Right hindlimb (tissue), 1 donor: Measurements from ENCODE around the gene TXNDC2.
"Not testable (repeated sequence)": the region's sequence is repeated elsewhere in the genome, so short reads cannot be mapped to it uniquely, and the experiment has no call there.

Experiments
- DNase-seq: peaks from one replicate; pipeline ENCODE4 v3.0.0-alpha.2; 2018

Gene TXNDC2

GRCh38 chr18:9886005-9886348 lies 204 bp downstream of the TXNDC2 start:
- no peak for DNase-seq

- DNase-seq: no peak
Measured at GRCh38 chr18:9887992-9888391, 2.2 kb downstream of the TXNDC2 start.

GRCh38 chr18:9890196-9890595 lies 4.4 kb downstream of the TXNDC2 start:
- DNase-seq: no peak

GRCh38 chr18:9890957-9891356 lies 5.2 kb downstream of the TXNDC2 start:
- no peak for DNase-seq

- DNase-seq: not testable (repeated sequence)
Measured at GRCh38 chr18:9891515-9891914, 5.7 kb downstream of the TXNDC2 start.

GRCh38 chr18:9894454-9895068 lies 8.8 kb downstream of the TXNDC2 start:
- DNase-seq: no peak

- no peak for DNase-seq
Measured at GRCh38 chr18:9897129-9897528, 11.4 kb downstream of the TXNDC2 start.

- not testable (repeated sequence) for DNase-seq
Measured at GRCh38 chr18:9897787-9898291, 12.1 kb downstream of the TXNDC2 start.

- no peak for DNase-seq
Measured at GRCh38 chr18:9898792-9899549, 13.2 kb downstream of the TXNDC2 start.

- not testable (repeated sequence) for DNase-seq
Measured at GRCh38 chr18:9899550-9899930, 13.8 kb downstream of the TXNDC2 start.

GRCh38 chr18:9900699-9901098 lies 14.9 kb downstream of the TXNDC2 start:
- no peak for DNase-seq

GRCh38 chr18:9901377-9901776 lies 15.6 kb downstream of the TXNDC2 start:
- DNase-seq: no peak

GRCh38 chr18:9902264-9902663 lies 16.5 kb downstream of the TXNDC2 start:
- DNase-seq: not testable (repeated sequence)

- DNase-seq: no peak
Measured at GRCh38 chr18:9902832-9903231, 17.1 kb downstream of the TXNDC2 start.

- no peak for DNase-seq
Measured at GRCh38 chr18:9905401-9905922, 19.7 kb downstream of the TXNDC2 start.

GRCh38 chr18:9906481-9906880 lies 20.7 kb downstream of the TXNDC2 start:
- no peak for DNase-seq

- DNase-seq: no peak
Measured at GRCh38 chr18:9907867-9908266, 22.1 kb downstream of the TXNDC2 start.

GRCh38 chr18:9910071-9910470 lies 24.3 kb downstream of the TXNDC2 start:
- no peak for DNase-seq

- DNase-seq: no peak
Measured at GRCh38 chr18:9910661-9911060, 24.9 kb downstream of the TXNDC2 start.

GRCh38 chr18:9911226-9911625 lies 25.5 kb downstream of the TXNDC2 start:
- no peak for DNase-seq

- DNase-seq: not testable (repeated sequence)
Measured at GRCh38 chr18:9912285-9912684, 26.5 kb downstream of the TXNDC2 start.

- no peak for DNase-seq
Measured at GRCh38 chr18:9913151-9913525, 27.4 kb downstream of the TXNDC2 start.

GRCh38 chr18:9913526-9914333 lies 28.0 kb downstream of the TXNDC2 start, which contains the start of gene VAPA:
TSS of gene VAPA (plus strand) at chr18:9914016. CDS start at chr18:9914257, 241 bp downstream.
- DNase-seq: peak; percentile 98

GRCh38 chr18:9914334-9914583 lies 28.5 kb downstream of the TXNDC2 start:
- no peak for DNase-seq
